OCI-LY7 (cell line): ENCODE measurements around the gene LGALS9.
A peak's percentile ranks its signal among the peaks of the same experiment; 100 is the strongest.

Experiments
- CTCF ChIP-seq: fragments of 200-600 bp; sonication (generic); conservative IDR thresholded peaks from 2 replicates; pipeline ENCODE4 v1.5.1; 2014; ENCODE audit warnings: mild to moderate bottlenecking, antibody characterized with exemption, low read length, moderate library complexity, mixed read lengths
- EZH2phosphoT487 ChIP-seq: fragments of 200-600 bp; sonication (generic); IDR thresholded peaks from 2 replicates; pipeline ENCODE4 v1.6.1; 2018; ENCODE audit warnings: low read depth, borderline replicate concordance, mild to moderate bottlenecking, mixed run types, antibody characterized with exemption, low read length, moderate library complexity, mixed read lengths

GRCh38 chr17:27609611-27610303 is 21.2 kb upstream of the LGALS9 start:
- TF ChIP-seq CTCF (peak; percentile 72), EZH2phosphoT487 (no peak)
